Calu3 (cell line): ENCODE measurements around the gene FCAMR. TPM values are rescaled to one million over a fixed set of nuclear protein-coding genes. Genes with fewer than 3 reads are reported as not detected.
A peak's percentile ranks its signal among the peaks of the same experiment; 100 is the strongest.

Experiments used
- BruUV-seq: library from RNA; stranded (reverse); fragments of 400-500 nt; replicated peaks from 2 replicates; lab custom pipeline; 2021; lab: Mats Ljungman, UMichigan
- CTCF ChIA-PET: fragments of 300-600 bp; sonication (Branson Sonifier 250); formaldehyde crosslinking; loops from one replicate; lab custom pipeline; 2022; ENCODE audit warnings: antibody characterized with exemption; lab: Charles Lee
- DNase-seq: peaks from one replicate; pipeline ENCODE4 v3.0.0; 2022
- H3K27ac Mint-ChIP-seq: one replicate; pipeline ENCODE4 v1.8.0; 2022; ENCODE audit warnings: mixed read lengths; ENCODE audit not compliant: unreplicated experiment
- H3K27me3 Mint-ChIP-seq: one replicate; pipeline ENCODE4 v1.8.0; 2022; ENCODE audit warnings: mixed read lengths; ENCODE audit not compliant: unreplicated experiment
- H3K36me3 Mint-ChIP-seq: one replicate; pipeline ENCODE4 v1.8.0; 2022; ENCODE audit warnings: mild to moderate bottlenecking, moderate library complexity, mixed read lengths; ENCODE audit not compliant: insufficient read depth, unreplicated experiment
- H3K4me1 Mint-ChIP-seq: one replicate; pipeline ENCODE4 v1.8.0; 2022; ENCODE audit warnings: mild to moderate bottlenecking, low read depth, mixed read lengths; ENCODE audit not compliant: unreplicated experiment
- H3K4me3 Mint-ChIP-seq: one replicate; pipeline ENCODE4 v1.8.0; 2022; ENCODE audit warnings: mild to moderate bottlenecking, low read depth, moderate library complexity, mixed read lengths; ENCODE audit not compliant: unreplicated experiment
- H3K9me3 Mint-ChIP-seq: one replicate; pipeline ENCODE4 v1.8.0; 2022; ENCODE audit warnings: low read depth, mixed read lengths; ENCODE audit not compliant: unreplicated experiment
- intact Hi-C: fragments of 100-400 bp; cut with micrococcal nuclease; formaldehyde crosslinking; loops from one replicate; pipeline ENCODE4 v1.10.0; 2022; ENCODE audit not compliant: unreplicated experiment
- total RNA-seq: library from RNA; stranded (reverse); gene quantifications from 2 replicates; pipeline ENCODE4 v1.2.3, GENCODE V29; 2022
- TF ChIP-seq, protein P1 (sequence below): fragments of 200-600 bp; IDR thresholded peaks from one replicate; pipeline ENCODE4 v1.8.0; 2022; ENCODE audit warnings: antibody characterized with exemption; ENCODE audit not compliant: unreplicated experiment

FCAMR gene
- total RNA-seq, 1 experiment from 2014 or later = not detected

DNA sequence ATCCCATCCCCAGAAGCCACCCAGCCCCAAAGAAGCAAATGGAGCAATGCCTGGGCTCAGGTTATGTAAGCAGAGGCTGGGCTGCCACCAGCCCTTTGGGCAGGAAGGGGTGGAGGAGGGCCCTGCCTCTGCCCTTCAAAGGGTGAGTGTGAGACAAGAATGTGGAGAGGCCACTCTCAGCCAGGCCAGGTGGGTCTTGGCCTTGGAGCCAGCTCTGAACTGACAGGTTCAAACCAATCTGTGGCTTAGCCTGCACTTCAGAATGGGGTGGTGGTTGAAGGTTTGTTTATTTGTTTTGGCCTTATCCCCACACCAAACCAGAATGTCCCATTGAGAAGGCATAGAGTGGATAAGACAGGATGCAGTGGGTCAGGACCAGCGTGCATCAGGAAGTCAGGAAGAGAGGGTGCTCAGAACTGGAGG, 32.5 kb upstream of the FCAMR start:
- CTCF ChIA-PET = interaction anchor here (3.8 to 5.8 kb wide), 2 partner anchors 19 to 28 kb away, joined by 24 to 41 read pairs; partner anchors contain the start of gene C1orf116
- no peaks in the 10 kb centered on the region for H3K27me3 Mint-ChIP-seq
- peaks cover 84% of the 10 kb centered on the region for H3K4me1 Mint-ChIP-seq
- H3K4me3 Mint-ChIP-seq = no peak overlapping the region
- intact Hi-C loops = loop anchor here (10.0 kb wide), 1 partner anchor 52 kb away; the partner anchor contains the start of genes PFKFB2 and YOD1
- H3K36me3 Mint-ChIP-seq = peaks cover 34% of the 10 kb centered on the region
- peak; percentile 75 for DNase-seq
- H3K27ac Mint-ChIP-seq = peak overlapping the region; percentile 83
- H3K9me3 Mint-ChIP-seq = peaks cover 2% of the 10 kb centered on the region
- BruUV-seq = no TSS peak
- TF ChIP-seq, protein P1, sequence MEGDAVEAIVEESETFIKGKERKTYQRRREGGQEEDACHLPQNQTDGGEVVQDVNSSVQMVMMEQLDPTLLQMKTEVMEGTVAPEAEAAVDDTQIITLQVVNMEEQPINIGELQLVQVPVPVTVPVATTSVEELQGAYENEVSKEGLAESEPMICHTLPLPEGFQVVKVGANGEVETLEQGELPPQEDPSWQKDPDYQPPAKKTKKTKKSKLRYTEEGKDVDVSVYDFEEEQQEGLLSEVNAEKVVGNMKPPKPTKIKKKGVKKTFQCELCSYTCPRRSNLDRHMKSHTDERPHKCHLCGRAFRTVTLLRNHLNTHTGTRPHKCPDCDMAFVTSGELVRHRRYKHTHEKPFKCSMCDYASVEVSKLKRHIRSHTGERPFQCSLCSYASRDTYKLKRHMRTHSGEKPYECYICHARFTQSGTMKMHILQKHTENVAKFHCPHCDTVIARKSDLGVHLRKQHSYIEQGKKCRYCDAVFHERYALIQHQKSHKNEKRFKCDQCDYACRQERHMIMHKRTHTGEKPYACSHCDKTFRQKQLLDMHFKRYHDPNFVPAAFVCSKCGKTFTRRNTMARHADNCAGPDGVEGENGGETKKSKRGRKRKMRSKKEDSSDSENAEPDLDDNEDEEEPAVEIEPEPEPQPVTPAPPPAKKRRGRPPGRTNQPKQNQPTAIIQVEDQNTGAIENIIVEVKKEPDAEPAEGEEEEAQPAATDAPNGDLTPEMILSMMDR = no peak

DNA sequence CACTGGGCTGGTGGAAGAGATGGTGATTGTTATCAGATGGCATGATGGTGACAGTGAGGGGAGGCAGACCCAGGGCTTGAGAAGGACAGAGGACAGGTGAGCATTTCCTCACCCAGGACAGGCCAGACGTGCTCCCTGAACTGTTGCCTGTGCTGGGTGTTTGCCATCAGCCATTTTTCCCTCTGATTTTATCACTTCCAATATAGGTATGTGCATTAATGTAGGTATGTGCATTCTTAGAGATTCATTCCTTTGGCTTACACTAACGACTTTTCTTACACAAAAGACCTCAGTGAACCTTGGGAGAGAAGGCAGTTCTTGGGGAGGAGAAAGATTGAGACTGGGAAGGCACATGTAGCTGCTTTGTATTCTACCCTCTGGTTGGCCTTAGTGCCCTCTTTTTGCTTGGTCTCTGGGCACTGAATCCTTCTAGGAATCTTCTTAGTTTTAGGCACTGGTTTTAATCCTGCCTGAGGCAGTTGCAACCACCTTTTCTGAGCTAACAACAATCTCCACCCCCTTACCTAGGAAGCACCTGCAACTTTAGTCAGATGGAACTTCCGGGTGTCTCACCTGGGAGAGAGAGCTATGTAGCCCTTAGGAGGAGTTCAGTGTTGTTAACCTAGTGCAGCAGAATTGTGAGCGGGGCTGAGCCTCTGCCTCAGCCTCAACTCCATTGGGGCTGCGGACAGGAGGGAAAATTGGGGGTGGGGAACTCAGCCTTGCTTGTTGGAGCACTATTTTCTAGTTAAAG, 31.4 kb upstream of the FCAMR start:
- Mint-ChIP-seq H3K9me3 (no peaks in the 10 kb centered on the region), H3K27ac (peak overlapping the region; percentile 83), H3K36me3 (peaks cover 23% of the 10 kb centered on the region), H3K27me3 (no peaks in the 10 kb centered on the region), H3K4me3 (no peak overlapping the region), H3K4me1 (peaks cover 73% of the 10 kb centered on the region)
- TF ChIP-seq, protein P1 = no peak
- no TSS peak for BruUV-seq
- intact Hi-C loops = loop anchor here (10.0 kb wide), 1 partner anchor 53 kb away; the partner anchor contains the start of genes PFKFB2 and YOD1
- DNase-seq = no peak
- CTCF ChIA-PET = interaction anchor here (0.9 to 1.3 kb wide), 2 partner anchors 16 to 51 kb away, joined by 4 read pairs; partner anchors contain the start of gene PFKFB2

DNA sequence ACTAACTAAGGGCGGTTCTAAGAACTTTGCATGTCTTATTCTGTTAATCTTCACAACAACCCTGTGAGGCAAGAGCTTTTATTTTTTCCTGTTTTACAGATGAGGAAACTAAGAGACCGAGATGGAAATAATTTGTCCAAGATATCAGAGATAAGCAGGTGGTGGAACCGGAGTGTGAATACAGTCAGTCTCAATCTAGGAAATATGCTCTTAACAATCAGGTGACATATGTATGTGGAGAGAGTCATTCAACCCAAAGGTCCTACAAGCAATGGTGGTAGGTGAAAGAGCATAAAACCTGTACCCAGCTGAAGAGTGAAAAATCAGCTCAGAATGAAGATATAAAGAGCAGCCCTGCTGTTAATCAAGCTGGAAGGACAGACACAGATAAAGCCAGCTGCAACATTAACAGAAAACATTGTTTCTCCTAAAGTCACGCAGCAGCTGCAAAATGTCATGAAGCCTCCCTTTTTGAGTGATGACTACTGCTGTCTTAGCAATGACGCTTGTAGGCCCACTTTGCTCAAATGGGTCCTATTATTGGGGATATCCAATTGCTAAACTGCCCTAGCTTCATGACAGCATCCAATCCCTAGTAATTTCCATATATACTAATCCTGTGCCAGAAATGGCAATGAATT, 30.5 kb upstream of the FCAMR start:
- DNase-seq = no peak

DNA sequence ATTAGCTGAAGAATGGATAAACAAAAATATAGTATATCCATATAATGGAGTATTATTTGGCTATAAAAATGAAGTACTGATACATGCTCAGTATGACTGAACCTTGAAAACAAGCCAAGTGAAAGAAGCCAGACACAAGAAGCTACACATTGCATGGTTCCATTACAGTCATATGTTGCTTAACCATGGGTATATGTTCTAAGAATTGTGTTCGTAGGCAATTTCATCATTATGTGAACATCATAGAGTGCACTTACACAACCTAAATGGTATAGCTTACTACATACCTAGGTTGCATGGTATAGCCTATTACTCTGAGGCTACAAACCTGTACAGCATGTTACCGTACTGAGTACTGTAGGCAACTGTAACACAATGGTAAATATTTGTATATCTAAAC, 28.6 kb upstream of the FCAMR start:
- TF ChIP-seq, protein P1 = no peak
- intact Hi-C loops = no loop called here
- CTCF ChIA-PET = no interaction called here

More for the DNA sequence above, 30.5 kb upstream of the FCAMR start:
- no TSS peak for BruUV-seq
- no peaks in the 10 kb centered on the region for H3K9me3 Mint-ChIP-seq
- peaks cover 64% of the 10 kb centered on the region for H3K4me1 Mint-ChIP-seq
- TF ChIP-seq, protein P1 = no peak
- peaks cover 15% of the 10 kb centered on the region for H3K36me3 Mint-ChIP-seq
- CTCF ChIA-PET = interaction anchor here (0.6 to 1.3 kb wide), 3 partner anchors 19 to 52 kb away, joined by 3 to 4 read pairs (median 4); partner anchors contain the start of genes C1orf116 and PFKFB2
- H3K4me3 Mint-ChIP-seq = no peak overlapping the region
- no peaks in the 10 kb centered on the region for H3K27me3 Mint-ChIP-seq
- intact Hi-C loops = loop anchor here (10.0 kb wide), 1 partner anchor 54 kb away; the partner anchor contains the start of genes PFKFB2 and YOD1
- peak overlapping the region; percentile 83 for H3K27ac Mint-ChIP-seq

More for the DNA sequence above, 28.6 kb upstream of the FCAMR start:
- Mint-ChIP-seq H3K36me3 (peaks cover 7% of the 10 kb centered on the region), H3K27ac (no peak overlapping the region), H3K4me1 (peaks cover 47% of the 10 kb centered on the region), H3K4me3 (no peak overlapping the region), H3K27me3 (no peaks in the 10 kb centered on the region), H3K9me3 (no peaks in the 10 kb centered on the region)
- no peak for DNase-seq
- BruUV-seq = no TSS peak
